ENCODE data around the gene MCTS1.
"Not testable (repeated sequence)": the region's sequence is repeated elsewhere in the genome, so short reads cannot be mapped to it uniquely, and the experiment has no call there.

The MCTS1 gene

GRCh38 chrX:120603707-120604360 lies at the start of gene MCTS1:
Gene MCTS1, plus strand, starts transcription at chrX:120604101. Its CDS starts 136 bp downstream, at chrX:120604237.
- peak; percentile 68 for DNase-seq

GRCh38 chrX:120556251-120556650 lies 47.6 kb upstream of the MCTS1 start:
- no peak for DNase-seq

- DNase-seq: no peak
Observed at GRCh38 chrX:120559804-120560203, 44.1 kb upstream of the MCTS1 start.

GRCh38 chrX:120560405-120560841 lies 43.5 kb upstream of the MCTS1 start:
- DNase-seq: peak; percentile 21

- DNase-seq: peak; percentile 87
Observed at GRCh38 chrX:120560842-120561633, 42.9 kb upstream of the MCTS1 start, which contains the start of gene CUL4B. Gene CUL4B, minus strand, starts transcription at chrX:120560962. Its CDS starts 324 bp downstream, at chrX:120560638.

- DNase-seq: no peak
Observed at GRCh38 chrX:120561634-120562568, 42.0 kb upstream of the MCTS1 start.

GRCh38 chrX:120562569-120562926 lies 41.4 kb upstream of the MCTS1 start:
- DNase-seq: no peak

- no peak for DNase-seq
Observed at GRCh38 chrX:120564925-120565324, 39.0 kb upstream of the MCTS1 start.

- no peak for DNase-seq
Observed at GRCh38 chrX:120566817-120567216, 37.1 kb upstream of the MCTS1 start.

- no peak for DNase-seq
Observed at GRCh38 chrX:120568035-120568434, 35.9 kb upstream of the MCTS1 start.

- no peak for DNase-seq
Observed at GRCh38 chrX:120568609-120569008, 35.3 kb upstream of the MCTS1 start.

GRCh38 chrX:120570011-120570600 lies 33.8 kb upstream of the MCTS1 start:
- no peak for DNase-seq

GRCh38 chrX:120573806-120574205 lies 30.1 kb upstream of the MCTS1 start:
- not testable (repeated sequence) for DNase-seq

GRCh38 chrX:120575379-120576114 lies 28.4 kb upstream of the MCTS1 start:
- no peak for DNase-seq

GRCh38 chrX:120585702-120586101 lies 18.2 kb upstream of the MCTS1 start:
- no peak for DNase-seq

GRCh38 chrX:120604361-120604782 lies 471 bp downstream of the MCTS1 start:
- peak; percentile 14 for DNase-seq

- no peak for DNase-seq
Observed at GRCh38 chrX:120612086-120612485, 8.2 kb downstream of the MCTS1 start.

- no peak for DNase-seq
Observed at GRCh38 chrX:120614816-120615215, 10.9 kb downstream of the MCTS1 start.

GRCh38 chrX:120617996-120618630 lies 14.2 kb downstream of the MCTS1 start:
- no peak for DNase-seq

- DNase-seq: no peak
Observed at GRCh38 chrX:120625371-120625770, 21.5 kb downstream of the MCTS1 start.
